Neuronal stem cell (in vitro differentiated cells): ENCODE results near the gene GNG3.

ENCODE experiments used
- DNase-seq: peaks from one replicate; pipeline ENCODE4 v3.0.0-alpha.2; 2013; ENCODE audit warnings: low spot score
- H2AFZ ChIP-seq: one replicate; pipeline ENCODE4 v1.6.1; 2013; ENCODE audit warnings: mild to moderate bottlenecking, low read length, inconsistent platforms
- H2AK5ac ChIP-seq: 2 replicates; pipeline ENCODE4 v1.6.1; 2013; ENCODE audit warnings: low read depth, mild to moderate bottlenecking, inconsistent platforms, low read length, moderate library complexity, mixed read lengths
- H2BK120ac ChIP-seq: 2 replicates; pipeline ENCODE4 v1.6.1; 2013; ENCODE audit warnings: low read depth, mild to moderate bottlenecking, inconsistent platforms, low read length, moderate library complexity, mixed read lengths
- H2BK12ac ChIP-seq: one replicate; pipeline ENCODE4 v1.6.1; 2013; ENCODE audit warnings: low read length, inconsistent platforms
- H2BK15ac ChIP-seq: 2 replicates; pipeline ENCODE4 v1.6.1; 2013; ENCODE audit warnings: mild to moderate bottlenecking, low read length, inconsistent platforms, mixed read lengths
- H2BK5ac ChIP-seq: one replicate; pipeline ENCODE4 v1.6.1; 2013; ENCODE audit warnings: inconsistent platforms, mild to moderate bottlenecking, low read length, moderate library complexity
- H3K14ac ChIP-seq: one replicate; pipeline ENCODE4 v1.6.1; 2013; ENCODE audit warnings: low read length, inconsistent platforms
- H3K18ac ChIP-seq: 2 replicates; pipeline ENCODE4 v1.6.1; 2013; ENCODE audit warnings: low read length, inconsistent platforms
- H3K23ac ChIP-seq: 2 replicates; pipeline ENCODE4 v1.6.1; 2013; ENCODE audit warnings: low read depth, mild to moderate bottlenecking, mixed read lengths, low read length, inconsistent platforms; ENCODE audit not compliant: poor library complexity
- H3K27ac ChIP-seq: replicated peaks from 3 replicates; pipeline ENCODE4 v1.5.1; 2013; ENCODE audit warnings: low read length, inconsistent platforms
- H3K27me3 ChIP-seq, 3 experiments: 2 replicates each; pipeline ENCODE4 v1.6.1; 2013; ENCODE audit warnings: low read length in 3 of 3, mild to moderate bottlenecking in 2 of 3, inconsistent platforms in 1 of 3, low read depth in 1 of 3, mixed read lengths in 1 of 3, moderate library complexity in 1 of 3; ENCODE audit not compliant: control insufficient read depth in 3 of 3, insufficient read depth in 3 of 3
- H3K36me3 ChIP-seq, 2 donors: replicated peaks in 1 of 2; 2 replicates each; pipeline ENCODE4 v1.6.1; 2013; ENCODE audit warnings: low read length in 2 of 2; ENCODE audit not compliant: control insufficient read depth in 2 of 2, insufficient read depth in 2 of 2
- H3K4ac ChIP-seq: 2 replicates; pipeline ENCODE4 v1.6.1; 2013; ENCODE audit warnings: inconsistent platforms, mild to moderate bottlenecking, low read length, moderate library complexity
- H3K4me1 ChIP-seq, 2 donors: 1 replicate in 1 of 2; 2 replicates in 1 of 2; pipeline ENCODE4 v1.6.1; 2013; ENCODE audit warnings: low read length in 2 of 2, low read depth in 1 of 2; ENCODE audit not compliant: control insufficient read depth in 2 of 2, insufficient read depth in 1 of 2
- H3K4me2 ChIP-seq: one replicate; pipeline ENCODE4 v1.6.1; 2013; ENCODE audit warnings: mild to moderate bottlenecking, low read length, inconsistent platforms; ENCODE audit not compliant: insufficient read depth, poor library complexity, severe bottlenecking
- H3K4me3 ChIP-seq, 2 donors: 2 replicates each; pipeline ENCODE4 v1.5.1; 2013; ENCODE audit warnings: low read length in 2 of 2, mild to moderate bottlenecking in 2 of 2, inconsistent platforms in 1 of 2, moderate library complexity in 1 of 2
- H3K79me1 ChIP-seq: one replicate; pipeline ENCODE4 v1.6.1; 2013; ENCODE audit warnings: low read depth, mild to moderate bottlenecking, inconsistent platforms, low read length, moderate library complexity
- H3K9ac ChIP-seq: one replicate; pipeline ENCODE4 v1.6.1; 2013; ENCODE audit warnings: mild to moderate bottlenecking, low read depth, low read length, inconsistent platforms; ENCODE audit not compliant: poor library complexity
- H3K9me3 ChIP-seq, 2 donors: replicated peaks in 1 of 2; 2 replicates each; pipeline versions ENCODE3 to v1.6.1; 2013; ENCODE audit warnings: low read length in 2 of 2, mild to moderate bottlenecking in 2 of 2, inconsistent platforms in 1 of 2, low read depth in 1 of 2, mixed read lengths in 1 of 2, moderate library complexity in 1 of 2; ENCODE audit not compliant: control insufficient read depth in 2 of 2, insufficient read depth in 1 of 2
- H4K8ac ChIP-seq: one replicate; pipeline ENCODE4 v1.6.1; 2013; ENCODE audit warnings: low read depth, mild to moderate bottlenecking, inconsistent platforms, low read length, moderate library complexity
- H4K91ac ChIP-seq: one replicate; pipeline ENCODE4 v1.6.1; 2013; ENCODE audit warnings: low read length, low read depth, mild to moderate bottlenecking, inconsistent platforms; ENCODE audit not compliant: poor library complexity
- WGBS, 2 donors: extraction: QIAGEN DNeasy Blood & Tissue Kit; methylation state at CpG; one replicate each; pipeline ENCODE4 v1.1.7; 2013; ENCODE audit warnings: missing lambda C conversion rate in 2 of 2, mixed read lengths in 1 of 2; ENCODE audit not compliant: insufficient read length in 2 of 2, insufficient replicate concordance in 1 of 2; ENCODE audit errors: extremely low coverage in 2 of 2; 5-methylcytosine and 5-hydroxymethylcytosine counted together

GNG3 gene

GRCh38 chr11:62678770-62679696, 28.4 kb upstream of the GNG3 start, which contains the start of gene UBXN1:
UBXN1 (minus strand) TSS chr11:62679073; CDS start chr11:62678923, 150 bp downstream.
- H2AFZ ChIP-seq, result peak within 1 kb of the TSS; percentile 96

DNA sequence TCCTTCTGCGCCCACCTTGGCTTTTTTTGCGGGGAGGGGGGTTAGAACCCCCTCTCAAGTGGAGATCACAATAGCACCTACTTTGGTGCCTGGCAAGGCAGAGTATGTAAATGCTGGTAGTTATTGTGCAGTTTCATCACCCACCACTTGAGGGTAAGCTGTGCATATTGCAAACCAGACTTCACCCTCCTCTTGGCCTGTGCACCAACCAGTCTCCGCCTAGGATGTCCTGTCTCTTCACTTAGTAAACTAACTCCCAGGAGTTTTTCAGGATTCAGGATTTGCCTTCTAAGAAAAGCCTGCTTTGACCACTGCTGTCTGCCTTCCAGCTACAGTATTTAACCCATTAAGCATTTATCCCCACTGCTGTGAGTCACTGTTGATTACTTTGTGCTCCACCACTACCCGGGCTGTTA, 26.6 kb upstream of the GNG3 start:
- no peak overlapping the region for H2BK5ac ChIP-seq
- H3K4me3 ChIP-seq, result no peak overlapping the region
- no peak overlapping the region for H3K18ac ChIP-seq
- no peaks in the 10 kb centered on the region for H3K9me3 ChIP-seq
- H2BK12ac ChIP-seq, result no peak overlapping the region
- H3K27me3 ChIP-seq, result no peaks in the 10 kb centered on the region
- no peak overlapping the region for H2AK5ac ChIP-seq
- no peak overlapping the region for H3K9ac ChIP-seq
- no peak overlapping the region for H3K27ac ChIP-seq
- no peak for DNase-seq
- peak overlapping the region; percentile 82 for H2AFZ ChIP-seq
- peaks cover 4 to 11% of the 10 kb centered on the region in 2 donors for H3K4me1 ChIP-seq
- no peak overlapping the region for H3K14ac ChIP-seq
- H4K8ac ChIP-seq, result no peak overlapping the region
- no peak overlapping the region for H3K4ac ChIP-seq
- H3K79me1 ChIP-seq, result peaks cover 6% of the 10 kb centered on the region
- no peak overlapping the region for H4K91ac ChIP-seq
- H2BK15ac ChIP-seq, result no peak overlapping the region
- peaks cover 12 to 23% of the 10 kb centered on the region in 2 donors for H3K36me3 ChIP-seq
- no CpG with 5 or more reads among the region's 4 CpGs for WGBS, 2 donors
- H3K23ac ChIP-seq, result no peak overlapping the region
- H2BK120ac ChIP-seq, result no peak overlapping the region
- H3K4me2 ChIP-seq, result no peak overlapping the region

More at GRCh38 chr11:62678770-62679696, 28.4 kb upstream of the GNG3 start, which contains the start of gene UBXN1:
- Histone ChIP-seq H3K9me3 (no peaks in the 10 kb centered on the region), H3K18ac (peak within 1 kb of the TSS; percentile 91), H3K79me1 (peaks cover 6% of the 10 kb centered on the region), H2BK15ac (no peak within 1 kb of the TSS), H4K8ac (peak within 1 kb of the TSS; percentile 93), H2AK5ac (peak within 1 kb of the TSS; percentile 94), H3K23ac (peak within 1 kb of the TSS; percentile 74), H2BK120ac (no peak within 1 kb of the TSS), H3K27ac (peak within 1 kb of the TSS; percentile 42), H3K27me3 (no peaks in the 10 kb centered on the region), H2BK5ac (peak within 1 kb of the TSS; percentile 96), H3K4ac (no peak within 1 kb of the TSS), H3K4me2 (peak within 1 kb of the TSS; percentile 76), H3K36me3 (peaks cover 12 to 36% of the 10 kb centered on the region in 2 donors), H3K9ac (peak within 1 kb of the TSS; percentile 98), H3K4me3 (peak within 1 kb of the TSS; percentile 91 to 95), H4K91ac (no peak within 1 kb of the TSS), H3K4me1 (peaks cover 4 to 11% of the 10 kb centered on the region in 2 donors), H2BK12ac (no peak within 1 kb of the TSS), H3K14ac (no peak within 1 kb of the TSS)
- peak; percentile 65 for DNase-seq
- WGBS, 2 donors, result no CpG with 5 or more reads among the region's 55 CpGs

DNA sequence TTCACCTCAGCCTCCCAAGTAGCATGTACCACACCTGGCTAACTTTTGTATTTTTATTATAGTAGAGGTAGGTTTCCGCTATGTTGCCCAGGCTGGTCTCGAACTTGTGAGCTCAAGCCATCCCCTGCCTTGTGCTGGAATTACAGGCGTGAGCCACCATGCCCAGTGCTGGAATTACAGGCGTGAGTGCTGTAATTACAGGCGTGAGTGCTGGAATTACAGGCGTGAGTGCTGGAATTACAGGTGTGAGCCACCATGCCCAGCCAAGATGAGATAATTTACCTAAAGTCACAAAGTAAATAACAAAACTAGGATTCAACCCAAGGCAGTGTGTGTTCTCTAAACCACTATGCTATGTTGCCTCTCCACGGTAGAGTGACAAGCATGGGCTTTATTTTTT, 25.0 kb upstream of the GNG3 start:
- DNase-seq, result no peak
- H2BK12ac ChIP-seq, result no peak overlapping the region
- no peak overlapping the region for H3K14ac ChIP-seq
- peaks cover 4 to 11% of the 10 kb centered on the region in 2 donors for H3K4me1 ChIP-seq
- H3K4me3 ChIP-seq, result no peak overlapping the region
- H3K18ac ChIP-seq, result no peak overlapping the region
- H3K4me2 ChIP-seq, result no peak overlapping the region
- no peaks in the 10 kb centered on the region for H3K9me3 ChIP-seq
- H2AFZ ChIP-seq, result no peak overlapping the region
- WGBS, 2 donors, result no CpG with 5 or more reads among the region's 7 CpGs
- H2BK15ac ChIP-seq, result no peak overlapping the region
- no peak overlapping the region for H3K27ac ChIP-seq
- no peak overlapping the region for H2BK120ac ChIP-seq
- H3K23ac ChIP-seq, result no peak overlapping the region
- peaks cover 4 to 8% of the 10 kb centered on the region in 2 donors for H3K36me3 ChIP-seq
- H3K9ac ChIP-seq, result no peak overlapping the region
- H3K79me1 ChIP-seq, result peaks cover 6% of the 10 kb centered on the region
- no peak overlapping the region for H3K4ac ChIP-seq
- no peak overlapping the region for H2AK5ac ChIP-seq
- no peak overlapping the region for H4K8ac ChIP-seq
- H3K27me3 ChIP-seq, result no peaks in the 10 kb centered on the region
- H2BK5ac ChIP-seq, result no peak overlapping the region
- no peak overlapping the region for H4K91ac ChIP-seq
